Measurements from ENCODE around the gene LINC01488.

DNA sequence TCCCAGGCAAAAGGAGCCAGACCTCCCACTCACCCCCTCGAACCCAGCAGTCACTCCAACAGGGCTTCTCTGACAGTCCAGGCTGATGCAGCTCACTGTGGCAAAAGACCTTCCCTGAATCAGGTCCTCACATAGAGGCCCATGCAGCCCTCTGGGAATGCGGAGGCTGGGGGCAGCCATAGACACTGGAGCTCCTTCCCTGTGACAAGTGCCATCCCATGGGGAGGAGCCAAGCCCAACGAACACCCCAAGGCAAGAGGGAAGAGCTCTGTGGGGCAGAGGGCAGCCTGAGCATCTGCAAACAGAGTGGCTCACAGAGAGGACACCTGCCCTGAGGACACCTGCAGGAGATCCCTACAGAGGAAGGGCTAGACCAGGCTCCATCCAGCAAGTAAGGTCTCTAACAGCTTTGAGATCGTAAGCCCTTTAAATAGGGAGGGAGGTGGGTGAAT lies at the start of gene LINC01488:
- TF ChIP-seq CTCF (IDR thresholded peaks at IDR 0.05) (no peak), POLR2A (IDR thresholded peaks at IDR 0.05) (no peak)
